Anterior cingulate cortex (tissue), 58 donors: ENCODE data around the gene ZPLD1.

Source experiments
- DNase-seq, 58 donors: peaks; one replicate each; lab custom pipeline; 2025; lab: John Stamatoyannopoulos, UW

Gene ZPLD1

DNA sequence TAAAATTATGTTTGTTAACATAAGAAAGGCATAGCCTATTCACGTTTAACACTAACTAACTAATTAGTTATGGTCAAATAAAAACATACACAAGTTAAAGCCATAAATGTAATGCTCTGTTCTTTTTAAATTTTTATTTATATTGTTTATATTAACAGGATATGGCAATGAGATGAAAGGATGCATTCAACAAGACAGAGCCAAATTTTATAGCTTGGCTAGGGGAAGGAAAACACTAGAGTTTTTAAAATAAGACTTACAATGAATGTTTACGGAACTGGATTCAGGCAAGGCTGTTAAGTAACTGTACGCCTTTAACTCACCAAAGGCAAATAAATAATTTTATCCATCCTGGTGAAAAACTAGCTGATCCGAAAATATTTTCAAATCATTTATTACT is 86.4 kb downstream of the ZPLD1 start:
- DNase-seq, result no peak

DNA sequence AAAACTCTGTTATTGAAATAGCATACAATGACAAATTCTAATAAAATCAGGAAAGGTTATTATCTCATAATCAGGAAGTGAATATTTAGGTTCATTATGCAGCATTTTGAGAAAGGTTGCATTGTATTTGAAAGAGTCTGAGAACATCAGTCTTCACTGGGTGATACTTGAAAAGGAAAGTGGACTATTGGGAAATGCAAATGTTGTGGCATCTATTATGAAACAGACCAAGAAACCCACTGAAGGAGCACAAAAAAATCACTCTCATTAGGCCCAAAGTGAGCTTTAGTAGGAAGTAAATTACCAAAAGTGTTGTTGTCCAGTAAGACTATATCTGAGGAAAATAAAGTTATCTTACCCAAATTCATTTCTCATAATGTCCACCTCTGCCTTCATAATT is 90.8 kb downstream of the ZPLD1 start:
- DNase-seq, result no peak

DNA sequence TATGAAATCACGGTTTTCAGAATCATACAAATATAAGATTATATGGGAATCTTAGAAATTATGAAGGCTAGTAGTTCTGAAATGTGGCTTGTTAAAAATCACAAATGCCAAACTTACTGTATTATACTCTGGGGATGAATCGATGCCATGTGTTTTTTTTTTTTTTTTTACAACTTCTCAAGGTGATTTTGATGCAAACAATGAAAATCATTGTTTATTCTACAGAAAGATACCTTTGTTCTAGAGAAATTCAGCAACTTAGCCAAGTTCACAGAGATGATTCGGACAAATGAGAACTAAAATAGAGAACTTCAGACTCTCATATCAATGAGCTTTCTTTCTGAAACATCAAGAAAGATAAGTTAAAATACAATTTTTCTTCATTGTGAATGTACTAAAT is 92.0 kb downstream of the ZPLD1 start:
- no peak for DNase-seq

DNA sequence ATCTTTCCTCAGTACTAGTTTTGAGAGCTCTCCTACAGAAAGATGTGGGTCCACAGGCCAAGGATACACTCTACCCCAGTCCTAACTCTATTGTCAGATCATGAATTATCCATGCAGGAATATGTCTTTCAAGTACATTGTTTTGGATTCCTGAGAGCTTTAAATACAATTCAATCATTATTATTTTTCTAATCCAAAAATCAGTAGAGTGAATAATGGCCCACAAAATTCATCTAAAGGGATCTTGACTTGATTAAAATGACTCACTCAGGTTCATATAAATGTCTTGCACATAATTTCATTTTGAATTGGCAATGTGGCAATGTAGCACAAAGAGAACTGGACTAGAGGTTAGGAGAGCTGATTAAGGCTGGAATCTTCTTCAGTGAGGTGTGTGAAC is 93.9 kb downstream of the ZPLD1 start:
- no peak for DNase-seq
